Heart right ventricle (tissue), 16 donors: ENCODE data around the gene C9orf85. TPM values are rescaled to one million over a fixed set of nuclear protein-coding genes. Genes with fewer than 3 reads are reported as not detected.

Source experiments
- ATAC-seq, 8 donors: fragments of 200-7000 bp; cut with Tn5 transposase; one replicate each; pipeline ENCODE4 v1.9.1; 2020; ENCODE audit warnings: mild to moderate bottlenecking in 8 of 8, moderate library complexity in 8 of 8, moderate number of reproducible peaks in 1 of 8
- DNase-seq, 2 donors: peaks; one replicate each; pipeline ENCODE4 v3.0.0-alpha.2; 2020
- H3K27ac ChIP-seq, 10 donors: fragments of 200-600 bp; sonication (generic) in 2 of 10; one replicate each; pipeline versions ENCODE4 v1.5.0 to v1.8.0; 2020 to 2022; ENCODE audit warnings: mild to moderate bottlenecking in 3 of 10
- H3K27me3 ChIP-seq, 7 donors: fragments of 200-600 bp; one replicate each; pipeline ENCODE4 v1.8.0; 2021 to 2022; ENCODE audit warnings: mild to moderate bottlenecking in 2 of 7
- H3K36me3 ChIP-seq, 9 donors: fragments of 200-600 bp; sonication (generic) in 1 of 9; one replicate each; pipeline versions ENCODE4 v1.5.0 to v1.8.0; 2020 to 2022; ENCODE audit warnings: mild to moderate bottlenecking in 2 of 9
- H3K4me1 ChIP-seq, 9 donors: fragments of 200-600 bp; sonication (generic) in 1 of 9; one replicate each; pipeline versions ENCODE4 v1.5.0 to v1.8.0; 2020 to 2022; ENCODE audit warnings: mild to moderate bottlenecking in 4 of 9
- H3K4me3 ChIP-seq, 10 donors: fragments of 200-600 bp; sonication (generic) in 2 of 10; one replicate each; pipeline versions ENCODE4 v1.5.0 to v1.8.0; 2020 to 2022; ENCODE audit warnings: mild to moderate bottlenecking in 7 of 10, moderate library complexity in 2 of 10
- H3K9me3 ChIP-seq, 11 donors: fragments of 200-600 bp in 10 of 11; sonication (generic) in 2 of 11; one replicate each; pipeline versions ENCODE4 v1.5.0 to v1.8.0; 2013 to 2022; ENCODE audit warnings: mild to moderate bottlenecking in 2 of 11, control low read depth in 1 of 11, moderate library complexity in 1 of 11
- WGBS, 2 donors: extraction: QIAGEN DNeasy Blood & Tissue Kit; methylation state at CpG; one replicate each; pipeline ENCODE4 v1.1.7; 2013; ENCODE audit warnings: inconsistent platforms in 1 of 2; 5-methylcytosine and 5-hydroxymethylcytosine counted together
- intact Hi-C, 10 donors: fragments of 100-400 bp; cut with DNase I; formaldehyde crosslinking; loops; one replicate each; pipeline versions ENCODE4 v1.11.1 to v1.14.2; 2022
- polyA plus RNA-seq, 2 donors: library from polyadenylated mRNA; stranded (reverse); fragments of 200-250 nt; gene quantifications; one replicate each; pipeline ENCODE4 v1.2.3, GENCODE V29; 2013
- total RNA-seq, 10 donors: library from RNA; stranded (reverse); fragmentation: NEBNext Ultra II Directional in 3 of 10; extraction: Animal tissue kit (Norgen Biotek cat#: 25700) in 3 of 10; gene quantifications; one replicate each; pipeline versions ENCODE4 v1.2.1 to v1.2.4, GENCODE V29; 2021 to 2023
- TF ChIP-seq, protein P1 (sequence below), 9 donors: fragments of 200-600 bp; sonication (generic) in 2 of 9; IDR thresholded peaks; one replicate each; pipeline versions ENCODE4 v1.5.0 to v1.8.0; 2021 to 2022; ENCODE audit warnings: antibody characterized with exemption in 9 of 9, mild to moderate bottlenecking in 5 of 9, moderate library complexity in 1 of 9
- donor health status: Arrhythmogenic right ventricular cardiomyopathy.
- donor health status: ischemic (EF 13 %, LVEDD 7.1; RV severe dilation, severe dysfunction).
- donor health status: healthy with polysubstance abuse.
- donor health status: DM: no; HTN: yes; CAD: no.
- donor health status: DM: no; HTN: no; CAD: no.
- donor health status: ischemic (EF 25% LVEDD 6.9; RV normal size, moderate dysfunction).
- donor health status: ischemic (EF 25% LVEDD 5.7; RV mildly dilated, moderate dysfunction).
- donor health status: healthy.
- donor health status: DM: yes; HTN: yes; CAD: no.
- donor health status: Ischemic cardiomyopathy.
- donor health status: ischemic (EF 35%, LVEDD 5.7; RV mildly dilated, moderate dysfunction).
- donor health status: nonischemic (EF 11% LVEDD 7.7; RV severe dilation, severe dysfunction).
- donor health status: DM: yes; HTN: yes; CAD: no.
- donor health status: PGD.
- donor health status: ischemic (EF 29% LVEDD 5.4; RV normal size, mild dysfunction).
- donor health status: nonischemic (EF 23%, LVEDD 6.1; RV moderate dilation, normal function).

Gene C9orf85
- total and polyA plus RNA-seq, 12 donors: 3.8 to 8.5 (median 6.1) TPM

DNA sequence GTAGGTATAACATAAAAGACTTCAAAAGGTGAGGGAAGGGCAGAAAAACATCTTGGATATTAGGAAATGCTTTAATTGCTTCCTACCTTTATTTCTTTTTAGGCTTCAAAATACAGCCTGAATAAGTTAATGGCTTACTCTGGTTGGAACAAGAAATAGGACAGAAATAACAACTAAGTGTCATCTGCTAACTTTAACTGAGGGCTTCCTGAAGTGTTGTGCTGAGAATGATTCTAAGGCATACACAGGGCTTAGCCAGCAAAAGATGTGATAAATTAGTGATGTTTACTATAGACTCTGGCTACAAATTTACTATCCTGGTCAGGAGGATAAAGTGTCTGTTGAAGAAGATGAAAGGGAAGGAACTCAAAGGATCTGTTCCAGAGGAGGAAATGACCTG is 34.6 kb upstream of the C9orf85 start:
- intact Hi-C loops: no loop called here
- Histone ChIP-seq H3K27ac (no peak overlapping the region), H3K36me3 (peaks cover 0 to 18% (median 9%) of the 10 kb centered on the region in 9 donors), H3K4me3 (no peak overlapping the region), H3K9me3 (peaks cover 0 to 51% (median 22%) of the 10 kb centered on the region in 11 donors), H3K4me1 (peaks cover 0 to 9% (median 0%) of the 10 kb centered on the region in 9 donors), H3K27me3 (no peaks in the 10 kb centered on the region)
- no peak for ATAC-seq
- no peak for DNase-seq
- TF ChIP-seq, protein P1, sequence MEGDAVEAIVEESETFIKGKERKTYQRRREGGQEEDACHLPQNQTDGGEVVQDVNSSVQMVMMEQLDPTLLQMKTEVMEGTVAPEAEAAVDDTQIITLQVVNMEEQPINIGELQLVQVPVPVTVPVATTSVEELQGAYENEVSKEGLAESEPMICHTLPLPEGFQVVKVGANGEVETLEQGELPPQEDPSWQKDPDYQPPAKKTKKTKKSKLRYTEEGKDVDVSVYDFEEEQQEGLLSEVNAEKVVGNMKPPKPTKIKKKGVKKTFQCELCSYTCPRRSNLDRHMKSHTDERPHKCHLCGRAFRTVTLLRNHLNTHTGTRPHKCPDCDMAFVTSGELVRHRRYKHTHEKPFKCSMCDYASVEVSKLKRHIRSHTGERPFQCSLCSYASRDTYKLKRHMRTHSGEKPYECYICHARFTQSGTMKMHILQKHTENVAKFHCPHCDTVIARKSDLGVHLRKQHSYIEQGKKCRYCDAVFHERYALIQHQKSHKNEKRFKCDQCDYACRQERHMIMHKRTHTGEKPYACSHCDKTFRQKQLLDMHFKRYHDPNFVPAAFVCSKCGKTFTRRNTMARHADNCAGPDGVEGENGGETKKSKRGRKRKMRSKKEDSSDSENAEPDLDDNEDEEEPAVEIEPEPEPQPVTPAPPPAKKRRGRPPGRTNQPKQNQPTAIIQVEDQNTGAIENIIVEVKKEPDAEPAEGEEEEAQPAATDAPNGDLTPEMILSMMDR (IDR thresholded peaks at IDR 0.05): no peak

DNA sequence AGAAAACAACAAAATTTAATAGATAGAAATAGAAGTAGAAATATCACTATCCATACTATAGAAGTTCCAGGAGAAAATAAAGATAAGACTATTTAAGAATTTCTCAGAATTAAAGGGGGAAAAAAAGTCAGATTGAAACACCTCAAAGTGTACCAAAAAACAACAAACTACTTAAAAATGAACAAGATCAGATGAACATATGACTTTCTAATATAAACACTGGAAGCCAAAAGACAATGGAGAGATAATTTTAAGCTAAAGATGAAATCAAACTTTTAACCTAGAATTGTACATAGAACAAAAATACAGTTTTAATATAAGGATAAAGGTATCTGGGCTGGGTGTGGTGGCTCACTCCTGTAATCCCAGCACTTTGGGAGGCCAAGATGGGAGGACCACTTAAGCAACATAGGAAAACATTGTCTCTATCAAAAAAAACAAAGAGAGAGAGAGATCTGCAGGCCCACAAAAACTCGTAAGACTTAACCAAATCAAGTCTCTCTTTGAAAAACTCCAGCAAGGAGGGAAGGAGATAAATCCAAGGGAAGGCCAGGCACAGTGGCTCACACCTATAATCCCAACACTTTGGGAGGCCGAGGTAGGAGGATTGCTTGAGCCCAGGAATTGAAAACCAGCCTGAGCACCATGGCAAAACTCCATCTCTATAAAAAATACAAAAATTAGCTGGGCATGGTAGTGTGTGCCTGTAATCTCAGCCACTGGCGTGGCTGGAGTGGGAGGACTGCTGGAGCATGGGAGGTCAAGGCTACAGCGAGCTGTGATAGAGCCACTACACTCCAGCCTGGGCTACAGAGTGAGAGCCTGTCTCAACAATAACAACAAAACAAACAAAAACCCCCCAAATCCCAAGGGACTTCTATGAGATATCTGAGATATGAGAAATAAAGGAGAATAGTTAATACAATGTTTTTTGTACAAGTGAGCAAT is 32.8 kb upstream of the C9orf85 start:
- peaks cover 0 to 18% (median 9%) of the 10 kb centered on the region in 9 donors for H3K36me3 ChIP-seq
- H3K27ac ChIP-seq: no peak overlapping the region
- WGBS, 2 donors: 98 to 99% methylated on average over 4 of the region's 4 CpGs
- no peak for DNase-seq
- no peaks in the 10 kb centered on the region for H3K27me3 ChIP-seq
- intact Hi-C loops: no loop called here
- no peak for ATAC-seq
- TF ChIP-seq, protein P1 (IDR thresholded peaks at IDR 0.05): no peak
- H3K4me3 ChIP-seq: no peak overlapping the region
- peaks cover 0 to 68% (median 22%) of the 10 kb centered on the region in 11 donors for H3K9me3 ChIP-seq
- peaks cover 0 to 9% (median 0%) of the 10 kb centered on the region in 9 donors for H3K4me1 ChIP-seq

DNA sequence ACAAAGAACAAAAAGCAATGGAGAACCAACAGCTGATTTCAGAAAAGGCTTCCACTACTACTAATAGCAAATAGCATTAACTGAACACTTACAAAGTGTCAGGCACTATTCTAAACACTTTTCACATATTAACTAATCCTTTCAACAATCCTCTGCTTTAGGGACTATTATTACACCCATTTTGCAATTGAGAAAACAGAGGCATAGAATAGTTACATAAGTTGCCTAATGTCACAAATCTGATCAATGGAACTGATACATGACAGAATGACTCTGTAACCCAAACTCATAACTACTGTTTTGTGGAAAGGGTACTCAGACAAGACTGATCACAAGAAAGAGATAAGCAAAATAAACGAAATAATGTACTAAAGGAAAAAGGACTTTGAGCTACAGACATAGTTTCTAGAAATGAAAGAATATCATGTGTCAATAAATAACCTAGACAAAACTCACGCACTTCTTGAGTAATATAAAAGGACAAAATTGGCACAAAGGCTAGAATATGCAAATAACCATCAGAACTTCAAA is 31.7 kb upstream of the C9orf85 start:
- Histone ChIP-seq H3K36me3 (peaks cover 0 to 7% (median under 1%) of the 10 kb centered on the region in 9 donors), H3K9me3 (peaks cover 0 to 79% (median 31%) of the 10 kb centered on the region in 11 donors), H3K27me3 (no peaks in the 10 kb centered on the region), H3K4me1 (peaks cover 0 to 9% (median 0%) of the 10 kb centered on the region in 9 donors), H3K27ac (no peak overlapping the region), H3K4me3 (no peak overlapping the region)
- no peak for ATAC-seq
- TF ChIP-seq, protein P1 (IDR thresholded peaks at IDR 0.05): no peak
- DNase-seq: no peak
- intact Hi-C loops: no loop called here
- 93 to 98% methylated on average over 2 of the region's 2 CpGs for WGBS, 2 donors

GRCh38 chr9:71884005-71884404 is 27.4 kb upstream of the C9orf85 start:
- H3K9me3 ChIP-seq: peaks cover 0 to 58% (median 13%) of the 10 kb centered on the region in 11 donors
- H3K4me1 ChIP-seq: peaks cover 0 to 24% (median 10%) of the 10 kb centered on the region in 9 donors
- TF ChIP-seq, protein P1 (IDR thresholded peaks at IDR 0.05): no peak
- H3K27me3 ChIP-seq: no peaks in the 10 kb centered on the region
- no peak overlapping the region for H3K4me3 ChIP-seq
- no peak overlapping the region for H3K27ac ChIP-seq
- ATAC-seq: no peak
- DNase-seq: no peak
- intact Hi-C loops: no loop called here
- H3K36me3 ChIP-seq: peaks cover 0 to 6% (median 0%) of the 10 kb centered on the region in 9 donors
